Activated CD8-positive, alpha-beta memory T cell treated with anti-CD3 and anti-CD28 coated beads for 4 hours (primary cell): ENCODE measurements around the gene MYRF.

Experiments used
- DNase-seq, 2 donors: peaks; one replicate each; pipeline ENCODE4 v3.0.0-alpha.2; 2020; ENCODE audit warnings: low read depth in 2 of 2

The MYRF gene

DNA sequence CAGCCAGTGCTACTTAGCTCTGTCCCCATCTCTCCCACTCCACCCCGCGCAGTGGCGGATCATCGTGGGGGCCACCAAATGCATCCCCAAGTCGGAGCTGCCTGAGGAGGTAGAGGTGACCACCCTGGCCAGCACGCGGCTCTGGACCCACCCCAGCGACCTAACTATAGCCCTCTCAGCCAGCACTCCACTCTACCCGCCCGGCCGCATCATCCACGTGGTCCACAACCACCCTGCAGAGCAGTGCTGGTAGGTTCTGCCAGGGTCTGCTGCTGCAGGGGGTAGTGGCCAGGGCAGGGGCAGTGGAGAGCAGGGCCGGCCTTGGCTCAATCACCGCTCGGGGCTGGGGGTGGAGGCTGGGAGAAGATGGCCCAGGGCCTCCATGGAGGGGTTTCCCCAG lies 13.0 kb upstream of the MYRF start:
- DNase-seq, result no peak

- DNase-seq, result no peak
Observed at GRCh38 chr11:61739966-61740365, 12.5 kb upstream of the MYRF start.

DNA sequence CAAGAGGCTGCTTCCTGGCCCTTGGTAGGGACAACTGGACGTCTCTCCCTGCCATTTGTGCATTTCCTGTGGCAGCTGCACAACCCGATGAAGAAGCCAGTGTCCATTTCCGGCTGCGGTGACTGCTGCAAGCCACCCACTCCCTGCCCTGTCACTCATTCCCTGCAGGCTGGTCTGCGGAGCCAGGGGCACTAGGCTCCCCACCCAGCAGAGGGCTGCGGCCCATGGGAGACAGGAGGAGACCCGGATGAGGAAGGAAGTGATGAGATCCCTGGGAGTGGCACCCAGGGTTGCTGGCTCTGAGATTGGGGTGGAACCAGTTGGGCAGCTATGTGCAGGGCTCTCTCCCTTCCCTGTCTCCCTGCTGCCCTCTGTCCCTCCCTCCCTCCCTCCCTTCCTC lies 10.0 kb upstream of the MYRF start:
- no peak for DNase-seq

GRCh38 chr11:61743486-61744095 lies 8.8 kb upstream of the MYRF start:
- no peak for DNase-seq

DNA sequence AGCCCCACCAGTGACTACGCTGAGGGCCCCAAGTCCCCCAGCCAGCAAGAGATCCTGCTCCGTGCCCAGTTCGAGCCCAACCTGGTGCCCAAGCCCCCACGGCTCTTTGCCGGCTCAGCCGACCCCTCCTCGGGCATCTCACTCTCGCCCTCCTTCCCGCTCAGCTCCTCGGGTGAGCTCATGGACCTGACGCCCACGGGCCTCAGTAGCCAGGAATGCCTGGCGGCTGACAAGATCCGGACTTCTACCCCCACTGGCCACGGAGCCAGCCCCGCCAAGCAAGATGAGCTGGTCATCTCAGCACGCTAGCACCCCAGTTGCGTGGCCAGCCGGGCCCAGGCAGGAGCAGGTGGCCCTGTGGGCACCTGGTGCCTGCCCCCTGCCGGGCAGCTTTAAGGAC lies 8.3 kb upstream of the MYRF start:
- no peak for DNase-seq

DNA sequence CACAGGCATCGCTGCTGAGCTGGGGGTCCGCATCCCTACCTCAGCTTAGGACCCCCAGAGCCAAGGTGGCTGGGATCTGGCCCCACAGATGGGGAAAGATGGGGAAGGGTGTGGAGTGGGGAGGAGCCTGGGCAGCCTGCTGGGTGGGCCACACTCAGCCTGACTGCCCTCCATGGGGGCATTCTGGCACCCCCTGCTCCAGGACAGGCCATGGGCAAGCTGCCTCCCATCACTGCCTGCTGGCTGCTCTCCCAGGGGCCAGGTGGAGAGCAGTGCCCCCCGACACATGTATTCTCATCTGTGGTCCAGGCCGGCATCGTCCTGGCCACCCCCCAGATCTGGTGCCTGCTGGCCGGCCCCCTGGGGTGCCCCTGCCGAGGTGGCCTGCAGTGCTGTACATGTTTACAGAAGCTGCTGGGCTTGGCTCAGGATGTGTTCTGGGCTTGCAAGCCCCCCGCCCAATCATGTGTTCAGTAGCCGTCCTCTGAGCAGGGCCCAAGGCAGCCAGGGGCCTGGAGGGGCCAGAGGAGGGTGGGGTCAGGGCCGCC lies 7.8 kb upstream of the MYRF start:
- DNase-seq, result no peak

- DNase-seq, result no peak
Observed at GRCh38 chr11:61745781-61746441, 6.5 kb upstream of the MYRF start.

DNA sequence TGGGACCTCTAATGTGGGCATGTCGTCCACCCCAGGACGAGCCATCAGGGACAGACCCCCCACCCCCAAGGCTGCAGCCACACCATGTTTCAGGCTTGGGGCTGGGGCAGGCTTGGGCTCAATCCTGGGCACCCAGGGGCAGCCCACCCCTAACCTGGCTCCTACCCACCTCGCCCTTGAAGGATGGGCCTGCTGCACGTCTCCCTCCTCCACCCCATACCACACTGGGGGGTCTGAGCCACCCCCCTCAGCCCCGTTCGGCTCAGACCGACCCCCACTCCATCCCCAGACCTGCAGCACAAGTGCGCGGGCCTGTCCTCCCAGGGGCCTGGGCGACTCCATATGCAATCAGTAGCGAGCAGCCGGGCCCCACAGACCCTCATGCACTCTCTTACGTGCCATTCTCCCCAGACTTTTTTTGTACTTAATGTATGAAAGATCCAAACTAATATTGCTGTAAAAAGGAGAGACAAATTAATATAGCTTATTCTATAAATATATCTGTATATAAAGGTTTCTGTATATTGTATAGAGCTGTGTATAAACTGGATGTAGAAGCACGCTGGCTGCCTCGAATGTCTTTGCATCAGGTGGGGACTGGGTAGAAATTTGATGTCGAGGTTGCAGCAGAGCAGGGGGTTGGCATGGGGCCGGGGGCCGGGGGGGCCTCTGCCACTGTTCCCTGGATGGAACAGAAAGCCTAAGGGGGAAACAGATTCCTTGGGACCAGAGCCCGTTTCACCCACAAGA lies 5.8 kb upstream of the MYRF start:
- no peak for DNase-seq

- no peak for DNase-seq
Observed at GRCh38 chr11:61747192-61747966, 5.1 kb upstream of the MYRF start.

DNA sequence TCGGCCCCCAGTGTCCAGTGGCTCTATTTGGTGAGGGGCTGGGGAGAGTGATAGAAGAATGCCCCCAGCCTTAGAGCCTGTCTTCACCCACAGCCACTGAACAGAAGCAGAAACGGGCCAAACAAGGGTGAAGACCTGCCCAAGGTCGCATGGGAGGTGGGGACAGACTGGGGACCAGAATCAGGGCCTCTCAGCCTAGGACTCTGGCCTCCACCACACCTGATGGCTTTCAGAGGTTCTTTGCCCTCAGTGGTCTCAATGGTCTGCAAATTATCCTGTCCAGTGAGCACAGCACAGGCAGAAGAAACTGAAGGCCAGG lies 4.5 kb upstream of the MYRF start:
- DNase-seq, result no peak

DNA sequence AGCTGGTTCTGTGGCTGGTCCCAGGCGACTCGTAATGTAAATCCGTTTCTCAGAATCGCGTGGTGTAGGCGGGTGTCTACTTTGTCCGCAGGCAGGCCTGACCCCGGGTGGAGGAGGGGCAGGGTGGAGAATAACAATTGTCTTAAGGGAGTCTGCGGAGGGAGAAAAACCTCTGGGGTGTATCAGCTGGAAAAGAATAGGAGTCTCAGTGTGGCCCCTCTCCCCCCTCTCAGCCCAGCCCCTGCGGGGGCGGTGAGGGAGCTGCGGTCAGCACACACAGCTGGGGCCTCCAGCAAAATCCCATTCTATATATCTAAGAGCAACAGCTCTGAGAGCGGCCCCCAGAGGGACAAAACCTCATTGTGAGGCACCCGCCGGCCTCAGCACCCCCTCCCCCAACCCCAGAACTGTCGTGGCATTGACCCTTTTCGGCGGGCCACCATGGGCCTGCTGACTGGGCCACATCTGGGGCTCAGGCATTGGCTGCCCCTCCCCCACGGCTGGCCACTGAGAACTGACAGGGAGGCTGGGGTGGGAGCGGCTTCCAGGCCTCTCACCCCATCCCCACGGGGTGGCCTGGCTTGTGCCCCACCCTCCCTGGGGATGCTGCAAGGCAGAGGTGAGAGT lies 2.7 kb upstream of the MYRF start:
- no peak for DNase-seq

GRCh38 chr11:61750631-61751273 lies 1.7 kb upstream of the MYRF start:
- no peak for DNase-seq

DNA sequence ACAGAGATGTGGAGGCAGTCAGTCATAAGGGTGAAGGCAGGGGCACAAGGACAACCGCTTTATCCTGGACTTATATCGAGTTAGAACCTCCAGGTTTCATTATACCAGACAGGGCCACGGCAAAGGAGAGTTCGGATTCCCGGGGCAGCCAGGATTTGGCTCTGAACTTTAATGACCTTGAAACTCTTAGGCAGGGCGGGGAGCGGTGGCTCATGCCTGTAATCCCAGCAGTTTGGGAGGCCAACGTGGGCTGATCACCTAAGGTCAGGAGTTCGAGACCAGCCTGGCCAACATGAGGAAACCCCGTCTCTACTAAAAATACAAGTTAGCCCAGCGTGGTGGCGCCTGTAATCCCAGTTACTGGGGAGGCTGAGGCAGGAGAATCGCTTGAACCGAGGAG lies 1.1 kb upstream of the MYRF start:
- DNase-seq, result no peak

- no peak for DNase-seq
Observed at GRCh38 chr11:61752925-61753521, 587 bp downstream of the MYRF start.

- no peak for DNase-seq
Observed at GRCh38 chr11:61753672-61754071, 1.2 kb downstream of the MYRF start.

DNA sequence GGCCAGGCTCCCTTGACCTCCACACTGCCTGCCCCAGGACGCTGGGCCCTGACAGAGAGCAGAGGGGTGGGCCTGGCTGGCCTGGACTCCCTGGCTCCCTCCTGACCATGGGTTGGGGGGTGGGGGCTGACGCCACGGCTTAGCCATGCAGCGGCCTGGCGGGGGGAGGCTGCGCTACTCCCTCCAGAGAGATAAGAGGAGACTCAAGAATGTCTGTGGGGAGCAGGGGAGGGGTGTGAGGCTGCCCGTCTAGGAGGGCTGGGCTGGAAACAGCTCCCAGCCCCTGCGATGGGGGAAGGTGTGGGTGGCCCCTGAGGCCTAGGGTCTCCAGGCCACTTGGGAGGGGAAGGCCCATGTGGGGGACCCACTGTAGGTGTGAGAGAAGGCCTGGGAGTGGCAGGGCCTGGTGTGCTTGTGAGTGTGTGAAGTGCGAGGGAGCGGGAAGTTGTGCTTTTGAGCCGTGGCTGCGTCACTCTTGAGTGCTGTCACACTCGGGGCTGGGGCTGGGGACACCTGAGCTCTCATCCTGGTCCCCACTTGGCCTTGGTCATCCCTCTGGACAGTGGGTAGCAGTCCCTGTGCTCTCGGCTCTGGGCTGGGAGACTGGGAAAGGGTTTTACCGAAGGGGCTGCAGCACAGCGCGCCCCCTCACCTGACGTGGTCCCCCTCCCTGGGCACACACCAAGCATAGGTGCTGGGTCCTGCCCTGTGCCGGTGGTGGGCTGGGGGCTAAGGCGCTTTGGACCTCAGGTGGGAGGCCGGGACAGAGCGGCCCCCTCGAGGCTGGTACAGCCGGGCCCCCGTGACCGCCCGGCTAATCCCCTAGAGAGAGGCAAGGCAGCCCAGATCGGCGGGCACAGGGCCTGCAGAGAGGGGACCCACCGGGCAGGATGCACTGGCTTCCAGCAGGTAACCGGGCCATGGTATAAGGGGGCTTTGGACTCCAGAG lies 2.4 kb downstream of the MYRF start:
- no peak for DNase-seq

- no peak for DNase-seq
Observed at GRCh38 chr11:61756147-61756451, 3.7 kb downstream of the MYRF start.

DNA sequence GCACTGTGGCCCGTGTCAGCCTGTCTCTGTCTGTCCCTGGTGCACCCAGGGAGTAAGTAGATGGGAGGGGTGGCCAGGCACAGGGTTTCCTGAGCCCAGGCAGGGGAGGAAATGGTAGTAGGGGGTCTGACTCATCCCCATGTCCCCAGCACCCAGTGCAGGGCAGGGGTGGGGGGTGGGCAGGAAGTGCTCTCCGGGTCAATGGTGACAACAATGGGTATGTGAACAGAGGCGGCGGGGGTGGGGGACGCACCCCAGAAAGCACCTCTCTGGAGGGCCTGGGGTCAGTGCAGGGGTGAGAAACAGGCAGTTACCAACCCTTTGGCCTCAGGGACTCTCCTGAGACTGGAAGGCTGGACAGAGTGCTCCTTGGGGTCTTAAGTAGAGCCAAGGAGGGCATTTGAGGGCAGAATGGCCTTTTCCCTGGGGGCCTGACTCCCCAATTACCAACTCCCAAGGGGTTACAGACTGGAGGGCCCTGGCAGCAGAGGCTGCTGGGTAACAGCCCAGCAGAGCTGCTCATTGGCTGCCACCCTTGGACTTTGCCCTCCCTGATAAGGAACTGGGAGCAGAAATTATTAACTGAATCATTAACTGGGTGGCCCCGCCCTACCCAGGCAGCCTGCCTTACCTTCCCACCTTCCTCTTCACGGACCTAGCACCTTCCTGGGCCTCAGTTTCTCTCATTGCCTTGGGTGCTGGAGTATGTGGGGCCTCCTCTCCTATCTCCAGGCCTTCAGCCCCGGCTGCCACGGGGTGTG lies 4.2 kb downstream of the MYRF start:
- DNase-seq, result peak in 1 of 2 donors; percentile 25

DNA sequence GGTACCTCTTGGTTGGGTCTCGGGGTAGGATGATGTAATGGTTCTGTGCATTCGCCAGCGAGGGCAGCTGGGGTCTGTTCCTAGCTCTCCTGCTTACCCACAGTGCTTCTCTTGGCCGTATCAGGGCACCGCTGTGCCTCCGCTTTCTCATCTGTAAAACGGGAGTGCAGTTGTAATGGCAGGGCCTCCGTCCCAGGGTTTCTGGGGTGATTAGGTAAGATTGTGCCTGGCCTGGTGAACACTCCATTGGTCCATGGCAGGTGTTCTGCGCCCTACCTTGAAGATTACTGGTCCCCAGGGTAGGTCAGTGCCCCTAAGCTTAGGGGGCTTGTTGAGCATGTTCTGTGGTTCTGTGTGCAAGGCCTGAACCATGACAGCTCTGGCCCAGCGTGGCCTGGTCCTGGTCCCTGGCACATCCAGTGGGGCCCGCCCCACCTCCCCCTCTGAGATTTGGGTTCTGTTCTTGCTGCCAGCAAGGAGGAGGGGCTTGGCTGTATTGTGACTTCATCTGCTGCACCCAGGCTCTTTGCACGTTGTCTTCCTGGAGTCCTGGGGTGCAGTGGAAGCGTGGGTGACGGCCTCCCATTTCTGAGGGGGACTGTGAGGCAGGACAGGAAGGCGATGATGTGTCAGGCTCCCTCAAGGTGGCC lies 4.9 kb downstream of the MYRF start:
- DNase-seq, result no peak
